ENCODE measurements around the gene TM9SF3.

Gene TM9SF3

DNA sequence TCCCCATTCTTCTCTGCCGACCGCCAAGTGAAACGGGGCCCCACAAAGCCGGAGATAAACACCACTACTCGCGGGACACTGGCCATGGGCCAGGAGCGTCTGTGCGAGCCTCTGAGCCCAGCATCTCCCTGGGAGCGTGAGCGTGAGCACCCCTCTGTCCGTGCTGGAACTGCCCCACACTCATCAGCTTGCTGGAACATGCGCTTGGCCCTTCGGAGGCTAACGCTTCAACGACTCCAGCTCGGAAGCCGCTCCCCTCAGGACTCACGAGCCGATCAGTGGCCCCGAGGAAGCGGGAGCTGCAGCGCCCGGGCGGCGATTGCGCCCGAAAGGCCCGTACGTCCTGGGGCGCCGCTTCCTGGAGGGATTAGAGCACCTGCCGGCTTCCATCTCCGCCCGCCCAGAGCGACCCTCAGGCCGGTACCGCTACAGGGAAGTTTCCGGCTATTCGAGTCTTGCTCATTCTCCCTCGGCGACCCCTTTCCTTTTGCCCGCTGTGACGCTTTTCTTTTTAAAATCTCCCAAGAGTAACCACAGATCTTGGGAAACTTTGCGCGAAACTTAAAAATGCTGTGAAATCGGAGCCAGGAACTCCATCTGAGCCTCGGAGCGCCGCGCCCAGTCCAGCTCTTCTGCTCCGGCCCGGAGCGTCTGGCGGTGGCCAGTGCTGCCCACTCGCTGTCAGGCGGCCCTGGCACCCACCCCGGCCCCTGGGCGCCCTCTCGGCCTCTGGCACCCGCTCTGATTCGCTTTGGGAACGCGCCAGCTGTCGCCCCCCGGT is 74.1 kb downstream of the TM9SF3 start:
- H3K9ac ChIP-seq (ENCODE audit: low read length) = no peak overlapping the region
- H3K27me3 ChIP-seq (ENCODE audit: insufficient read depth, low read length) = no peaks in the 10 kb centered on the region
- H3K27ac ChIP-seq (ENCODE audit: low read depth, low read length, poor library complexity, severe bottlenecking) = no peak overlapping the region

DNA sequence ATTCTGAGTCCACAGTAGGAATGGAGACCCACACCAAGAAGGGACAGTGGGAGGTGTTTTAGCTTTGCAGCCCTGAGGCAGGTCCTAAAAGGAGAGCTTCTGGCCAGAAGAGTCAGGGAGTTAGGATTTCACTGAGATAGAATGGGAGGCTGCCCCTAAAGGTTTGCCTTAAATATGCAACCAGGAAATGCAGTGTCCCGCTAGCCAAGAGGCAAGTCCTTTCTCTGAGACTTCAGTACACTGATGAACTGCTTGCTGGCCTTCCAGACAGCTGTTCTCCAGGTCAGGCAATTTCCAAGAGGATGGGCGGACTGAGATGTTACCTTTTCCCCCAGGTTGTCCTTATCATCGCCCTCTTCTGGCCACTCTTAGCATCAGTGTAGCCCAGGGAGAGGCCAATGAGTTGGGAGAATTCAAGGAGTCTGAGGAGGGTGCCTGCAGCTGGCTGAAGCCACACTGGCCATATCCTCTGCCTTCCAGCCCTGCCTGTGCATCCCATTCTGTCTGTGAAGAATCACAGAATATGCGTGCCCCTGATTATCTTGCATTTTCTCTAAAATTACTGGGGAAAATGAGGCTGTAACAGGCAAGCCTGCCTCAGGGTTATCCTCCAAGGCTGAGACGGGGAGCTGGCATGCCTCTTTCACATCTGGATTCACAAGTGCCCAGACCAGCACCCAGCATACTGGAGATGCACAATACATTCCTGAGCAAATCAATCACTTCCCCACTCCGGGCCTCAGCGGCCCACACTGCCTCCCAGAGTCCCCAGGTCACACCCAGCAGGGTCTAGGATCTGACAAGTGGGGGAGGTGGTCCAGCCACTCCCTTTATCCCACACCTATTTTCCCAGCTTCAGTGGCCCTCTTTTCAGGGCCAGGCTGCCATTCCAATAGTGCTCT is 75.5 kb downstream of the TM9SF3 start:
- Histone ChIP-seq H3K9ac (ENCODE audit: low read length) (no peak overlapping the region), H3K4me1 (ENCODE audit: insufficient read depth, low read length, severe bottlenecking) (peaks cover 18% of the 10 kb centered on the region), H3K9me2 (ENCODE audit: low read depth, low read length) (no peaks in the 10 kb centered on the region), H4K20me1 (ENCODE audit: insufficient read depth, low read length) (no peaks in the 10 kb centered on the region), H3K36me3 (ENCODE audit: insufficient read depth, low read length) (no peaks in the 10 kb centered on the region), H3K79me2 (ENCODE audit: insufficient read depth, low read length) (no peaks in the 10 kb centered on the region), H3F3A (ENCODE audit: insufficient read depth, low read length) (no peaks in the 10 kb centered on the region), H3K4me3 (ENCODE audit: low read depth, low read length, poor library complexity, severe bottlenecking) (no peak overlapping the region), H3K27ac (ENCODE audit: low read depth, low read length, poor library complexity, severe bottlenecking) (no peak overlapping the region), H3K4me2 (ENCODE audit: low read length) (no peak overlapping the region), H3K9me3 (ENCODE audit: low read length) (no peaks in the 10 kb centered on the region), H3K27me3 (ENCODE audit: insufficient read depth, low read length) (no peaks in the 10 kb centered on the region), H2AFZ (ENCODE audit: low read length) (no peak overlapping the region)
- TF ChIP-seq, protein P1, sequence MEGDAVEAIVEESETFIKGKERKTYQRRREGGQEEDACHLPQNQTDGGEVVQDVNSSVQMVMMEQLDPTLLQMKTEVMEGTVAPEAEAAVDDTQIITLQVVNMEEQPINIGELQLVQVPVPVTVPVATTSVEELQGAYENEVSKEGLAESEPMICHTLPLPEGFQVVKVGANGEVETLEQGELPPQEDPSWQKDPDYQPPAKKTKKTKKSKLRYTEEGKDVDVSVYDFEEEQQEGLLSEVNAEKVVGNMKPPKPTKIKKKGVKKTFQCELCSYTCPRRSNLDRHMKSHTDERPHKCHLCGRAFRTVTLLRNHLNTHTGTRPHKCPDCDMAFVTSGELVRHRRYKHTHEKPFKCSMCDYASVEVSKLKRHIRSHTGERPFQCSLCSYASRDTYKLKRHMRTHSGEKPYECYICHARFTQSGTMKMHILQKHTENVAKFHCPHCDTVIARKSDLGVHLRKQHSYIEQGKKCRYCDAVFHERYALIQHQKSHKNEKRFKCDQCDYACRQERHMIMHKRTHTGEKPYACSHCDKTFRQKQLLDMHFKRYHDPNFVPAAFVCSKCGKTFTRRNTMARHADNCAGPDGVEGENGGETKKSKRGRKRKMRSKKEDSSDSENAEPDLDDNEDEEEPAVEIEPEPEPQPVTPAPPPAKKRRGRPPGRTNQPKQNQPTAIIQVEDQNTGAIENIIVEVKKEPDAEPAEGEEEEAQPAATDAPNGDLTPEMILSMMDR (IDR thresholded peaks at IDR 0.05; ENCODE audit: low read length) = peak; percentile 49; the same call in 1 of the 2 replicates
- no peak for TF ChIP-seq EZH2 (IDR thresholded peaks at IDR 0.05; ENCODE audit: borderline replicate concordance, low read length)

More for the DNA sequence above, 74.1 kb downstream of the TM9SF3 start:
- Histone ChIP-seq H2AFZ (ENCODE audit: low read length) (no peak overlapping the region), H3K4me3 (ENCODE audit: low read depth, low read length, poor library complexity, severe bottlenecking) (peak overlapping the region; percentile 59), H3K79me2 (ENCODE audit: insufficient read depth, low read length) (no peaks in the 10 kb centered on the region), H3K9me2 (ENCODE audit: low read depth, low read length) (no peaks in the 10 kb centered on the region), H3K36me3 (ENCODE audit: insufficient read depth, low read length) (no peaks in the 10 kb centered on the region), H3K9me3 (ENCODE audit: low read length) (no peaks in the 10 kb centered on the region), H3K4me2 (ENCODE audit: low read length) (peak overlapping the region; percentile 90), H3K4me1 (ENCODE audit: insufficient read depth, low read length, severe bottlenecking) (peaks cover 18% of the 10 kb centered on the region), H4K20me1 (ENCODE audit: insufficient read depth, low read length) (no peaks in the 10 kb centered on the region), H3F3A (ENCODE audit: insufficient read depth, low read length) (no peaks in the 10 kb centered on the region)
- TF ChIP-seq, protein P1 (IDR thresholded peaks at IDR 0.05; ENCODE audit: low read length) = no peak
- TF ChIP-seq EZH2 (IDR thresholded peaks at IDR 0.05; ENCODE audit: borderline replicate concordance, low read length) = no peak

DNA sequence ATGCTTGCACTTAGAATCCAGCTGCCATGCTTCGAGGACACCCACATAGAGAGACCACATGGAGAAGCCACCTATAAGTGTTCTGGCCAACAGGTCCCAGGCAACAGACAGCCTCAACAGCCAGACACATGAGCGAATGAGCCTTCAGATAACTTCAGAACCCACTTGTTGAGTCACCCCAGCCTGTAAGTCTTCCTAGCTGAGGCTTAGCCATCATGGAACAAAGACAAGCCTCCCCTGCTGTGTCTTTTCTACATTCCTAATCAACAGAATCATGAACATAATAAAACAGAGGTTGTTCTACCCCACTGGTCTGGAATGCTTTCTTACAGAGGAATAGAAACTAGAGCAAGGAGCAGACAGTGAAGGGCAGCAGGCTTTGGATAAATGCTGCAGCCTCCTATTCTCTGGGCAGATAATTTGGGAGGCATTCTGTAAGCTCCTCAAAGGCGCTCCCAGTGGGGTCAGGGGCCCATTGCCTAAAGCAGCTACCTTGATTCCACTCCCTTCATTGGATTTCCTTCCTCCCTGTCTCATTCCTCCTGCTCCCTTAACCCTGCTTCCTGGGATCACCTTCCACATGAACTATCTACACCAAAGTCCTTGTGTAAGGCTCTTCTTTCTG is 77.7 kb downstream of the TM9SF3 start:
- no peaks in the 10 kb centered on the region for H3K9me3 ChIP-seq (ENCODE audit: low read length)
- H3K79me2 ChIP-seq (ENCODE audit: insufficient read depth, low read length) = no peaks in the 10 kb centered on the region
- no peaks in the 10 kb centered on the region for H3F3A ChIP-seq (ENCODE audit: insufficient read depth, low read length)
- H3K27me3 ChIP-seq (ENCODE audit: insufficient read depth, low read length) = no peaks in the 10 kb centered on the region
- H4K20me1 ChIP-seq (ENCODE audit: insufficient read depth, low read length) = no peaks in the 10 kb centered on the region
- H3K9me2 ChIP-seq (ENCODE audit: low read depth, low read length) = no peaks in the 10 kb centered on the region
- peaks cover 11% of the 10 kb centered on the region for H3K4me1 ChIP-seq (ENCODE audit: insufficient read depth, low read length, severe bottlenecking)
- TF ChIP-seq, protein P1 (IDR thresholded peaks at IDR 0.05; ENCODE audit: low read length) = no peak
- no peak for TF ChIP-seq EZH2 (IDR thresholded peaks at IDR 0.05; ENCODE audit: borderline replicate concordance, low read length)
- H3K4me2 ChIP-seq (ENCODE audit: low read length) = no peak overlapping the region
- no peaks in the 10 kb centered on the region for H3K36me3 ChIP-seq (ENCODE audit: insufficient read depth, low read length)
- no peak overlapping the region for H2AFZ ChIP-seq (ENCODE audit: low read length)
- H3K27ac ChIP-seq (ENCODE audit: low read depth, low read length, poor library complexity, severe bottlenecking) = no peak overlapping the region
- no peak overlapping the region for H3K9ac ChIP-seq (ENCODE audit: low read length)
- H3K4me3 ChIP-seq (ENCODE audit: low read depth, low read length, poor library complexity, severe bottlenecking) = no peak overlapping the region
